ENCODE results near the gene RNF212. TPM values are rescaled to one million over a fixed set of nuclear protein-coding genes. Genes with fewer than 3 reads are reported as not detected.

Gene RNF212
- total and polyA plus RNA-seq, 9 of the 15 experiments (the other 6 are each of a cell fraction or from before 2014, with no cell fraction given): 0.04 TPM; not detected in 8

GRCh38 chr4:1109898-1110506 is 3.4 kb downstream of the RNF212 start:
- no peaks in the 10 kb centered on the region for H3K9me3 ChIP-seq (replicated peaks; ENCODE audit: control insufficient read depth, insufficient read depth, low read depth, low read length)
- no peaks in the 10 kb centered on the region for H3K79me2 ChIP-seq (ENCODE audit: control insufficient read depth, insufficient read depth, low read length)
- no peaks in the 10 kb centered on the region for H4K20me1 ChIP-seq (replicated peaks; ENCODE audit: control insufficient read depth, insufficient read depth, low read length)
- WGBS (ENCODE audit: insufficient coverage, low coverage, missing lambda C conversion rate): under 1% methylated on average over 8 of the region's 8 CpGs
- H3K9ac ChIP-seq (ENCODE audit: insufficient read depth in 1 of 2, low read depth in 2 of 2, low read length in 2 of 2): no peak overlapping the region
- ATAC-seq (no peak), FAIRE-seq (no peak), DNase-seq (ENCODE audit: extremely low read depth in 1 of 4, low spot score in 3 of 4) (no peak)
- in situ Hi-C loops (cut with MboI): no loop called here
- no peak overlapping the region for H3K4me3 ChIP-seq
- no peaks in the 10 kb centered on the region for H3K36me3 ChIP-seq (ENCODE audit: control insufficient read depth, insufficient read depth, low read length)
- H2AFZ ChIP-seq (ENCODE audit: low read depth, low read length): no peak overlapping the region
- H3K4me2 ChIP-seq (ENCODE audit: insufficient read depth, low read length): no peak overlapping the region
- H3K9me1 ChIP-seq (ENCODE audit: control insufficient read depth, insufficient read depth, low read length): no peaks in the 10 kb centered on the region
- H3K27ac ChIP-seq (ENCODE audit: extremely low read depth, low read depth, low read length): no peak overlapping the region
- peaks cover 26 to 58% of the 10 kb centered on the region in 2 experiments for H3K27me3 ChIP-seq (ENCODE audit: control insufficient read depth in 2 of 2, insufficient read depth in 2 of 2, low read length in 2 of 2)
- peaks cover 0 to 8% of the 10 kb centered on the region in 2 experiments; a peak in 1 of 5 replicates for H3K4me1 ChIP-seq (replicated peaks in 1 of 2; ENCODE audit: control insufficient read depth in 2 of 2, insufficient read depth in 2 of 2, low read length in 2 of 2)
- ChIA-PET CTCF (ENCODE audit: low intra/inter-chr PET ratio) (no interaction called here), POLR2A (interaction anchor here (1.0 kb wide), 1 partner anchor 13 kb away, joined by 3 read pairs; no protein-coding TSS in a partner anchor)
- intact Hi-C loops (cut with micrococcal nuclease): no loop called here
- BruUV-seq (replicated peaks): no TSS peak
- TF ChIP-seq TCF3 (CRISPR knock-in tag; IDR thresholded peaks at IDR 0.05): no peak
- TF ChIP-seq TFE3 (CRISPR knock-in tag; IDR thresholded peaks at IDR 0.05): no peak
- TF ChIP-seq HMGN3 (IDR thresholded peaks at IDR 0.05; ENCODE audit: borderline replicate concordance, extremely low read depth, insufficient read length, low read depth, low read length): no peak
- no peak for TF ChIP-seq RBM39 (optimal IDR thresholded peaks at IDR 0.05; ENCODE audit: low read depth, low read length)
- TF ChIP-seq SREBF2 (CRISPR knock-in tag; IDR thresholded peaks at IDR 0.05): no peak
- TF ChIP-seq, protein P1, sequence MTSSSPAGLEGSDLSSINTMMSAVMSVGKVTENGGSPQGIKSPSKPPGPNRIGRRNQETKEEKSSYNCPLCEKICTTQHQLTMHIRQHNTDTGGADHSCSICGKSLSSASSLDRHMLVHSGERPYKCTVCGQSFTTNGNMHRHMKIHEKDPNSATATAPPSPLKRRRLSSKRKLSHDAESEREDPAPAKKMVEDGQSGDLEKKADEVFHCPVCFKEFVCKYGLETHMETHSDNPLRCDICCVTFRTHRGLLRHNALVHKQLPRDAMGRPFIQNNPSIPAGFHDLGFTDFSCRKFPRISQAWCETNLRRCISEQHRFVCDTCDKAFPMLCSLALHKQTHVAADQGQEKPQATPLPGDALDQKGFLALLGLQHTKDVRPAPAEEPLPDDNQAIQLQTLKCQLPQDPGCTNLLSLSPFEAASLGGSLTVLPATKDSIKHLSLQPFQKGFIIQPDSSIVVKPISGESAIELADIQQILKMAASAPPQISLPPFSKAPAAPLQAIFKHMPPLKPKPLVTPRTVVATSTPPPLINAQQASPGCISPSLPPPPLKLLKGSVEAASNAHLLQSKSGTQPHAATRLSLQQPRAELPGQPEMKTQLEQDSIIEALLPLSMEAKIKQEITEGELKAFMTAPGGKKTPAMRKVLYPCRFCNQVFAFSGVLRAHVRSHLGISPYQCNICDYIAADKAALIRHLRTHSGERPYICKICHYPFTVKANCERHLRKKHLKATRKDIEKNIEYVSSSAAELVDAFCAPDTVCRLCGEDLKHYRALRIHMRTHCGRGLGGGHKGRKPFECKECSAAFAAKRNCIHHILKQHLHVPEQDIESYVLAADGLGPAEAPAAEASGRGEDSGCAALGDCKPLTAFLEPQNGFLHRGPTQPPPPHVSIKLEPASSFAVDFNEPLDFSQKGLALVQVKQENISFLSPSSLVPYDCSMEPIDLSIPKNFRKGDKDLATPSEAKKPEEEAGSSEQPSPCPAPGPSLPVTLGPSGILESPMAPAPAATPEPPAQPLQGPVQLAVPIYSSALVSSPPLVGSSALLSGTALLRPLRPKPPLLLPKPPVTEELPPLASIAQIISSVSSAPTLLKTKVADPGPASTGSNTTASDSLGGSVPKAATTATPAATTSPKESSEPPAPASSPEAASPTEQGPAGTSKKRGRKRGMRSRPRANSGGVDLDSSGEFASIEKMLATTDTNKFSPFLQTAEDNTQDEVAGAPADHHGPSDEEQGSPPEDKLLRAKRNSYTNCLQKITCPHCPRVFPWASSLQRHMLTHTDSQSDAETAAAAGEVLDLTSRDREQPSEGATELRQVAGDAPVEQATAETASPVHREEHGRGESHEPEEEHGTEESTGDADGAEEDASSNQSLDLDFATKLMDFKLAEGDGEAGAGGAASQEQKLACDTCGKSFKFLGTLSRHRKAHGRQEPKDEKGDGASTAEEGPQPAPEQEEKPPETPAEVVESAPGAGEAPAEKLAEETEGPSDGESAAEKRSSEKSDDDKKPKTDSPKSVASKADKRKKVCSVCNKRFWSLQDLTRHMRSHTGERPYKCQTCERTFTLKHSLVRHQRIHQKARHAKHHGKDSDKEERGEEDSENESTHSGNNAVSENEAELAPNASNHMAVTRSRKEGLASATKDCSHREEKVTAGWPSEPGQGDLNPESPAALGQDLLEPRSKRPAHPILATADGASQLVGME (CRISPR knock-in tag; IDR thresholded peaks at IDR 0.05): no peak
- no peak for TF ChIP-seq ZNF75A (CRISPR knock-in tag; IDR thresholded peaks at IDR 0.05)
- TF ChIP-seq, protein P2, sequence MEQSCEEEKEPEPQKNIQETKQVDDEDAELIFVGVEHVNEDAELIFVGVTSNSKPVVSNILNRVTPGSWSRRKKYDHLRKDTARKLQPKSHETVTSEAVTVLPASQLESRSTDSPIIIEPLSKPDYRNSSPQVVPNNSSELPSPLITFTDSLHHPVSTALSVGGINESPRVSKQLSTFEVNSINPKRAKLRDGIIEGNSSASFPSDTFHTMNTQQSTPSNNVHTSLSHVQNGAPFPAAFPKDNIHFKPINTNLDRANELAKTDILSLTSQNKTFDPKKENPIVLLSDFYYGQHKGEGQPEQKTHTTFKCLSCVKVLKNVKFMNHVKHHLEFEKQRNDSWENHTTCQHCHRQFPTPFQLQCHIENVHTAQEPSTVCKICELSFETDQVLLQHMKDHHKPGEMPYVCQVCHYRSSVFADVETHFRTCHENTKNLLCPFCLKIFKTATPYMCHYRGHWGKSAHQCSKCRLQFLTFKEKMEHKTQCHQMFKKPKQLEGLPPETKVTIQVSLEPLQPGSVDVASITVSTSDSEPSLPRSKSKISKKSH (CRISPR knock-in tag; IDR thresholded peaks at IDR 0.05): no peak
- no peak for TF ChIP-seq EHMT2 (IDR thresholded peaks at IDR 0.05)
- no peak for TF ChIP-seq MTA2 (IDR thresholded peaks at IDR 0.05; ENCODE audit: low read depth)

All from K562 (cell line).